ENCODE measurements around the gene CFAP97.

Gene CFAP97

DNA sequence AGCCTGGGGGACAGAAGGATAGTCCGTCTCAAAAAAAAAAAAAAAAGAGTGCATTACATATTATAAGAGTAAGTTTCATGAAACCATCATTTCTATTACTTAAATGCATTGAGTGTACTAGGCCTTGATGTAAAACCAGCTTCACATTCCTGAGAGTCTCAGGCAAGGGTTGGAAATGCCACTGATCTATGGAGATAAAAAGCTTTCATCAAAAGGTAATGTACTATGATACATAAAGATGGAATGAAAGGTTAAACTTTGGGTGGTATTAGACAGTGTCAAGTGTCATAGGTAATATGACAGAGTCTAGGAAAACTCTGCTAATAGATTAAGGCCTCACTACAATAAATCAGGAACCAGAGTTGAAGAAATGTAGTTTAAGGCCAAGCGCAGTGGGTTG, 7.4 kb downstream of the CFAP97 start:
- DNase-seq = no peak

DNA sequence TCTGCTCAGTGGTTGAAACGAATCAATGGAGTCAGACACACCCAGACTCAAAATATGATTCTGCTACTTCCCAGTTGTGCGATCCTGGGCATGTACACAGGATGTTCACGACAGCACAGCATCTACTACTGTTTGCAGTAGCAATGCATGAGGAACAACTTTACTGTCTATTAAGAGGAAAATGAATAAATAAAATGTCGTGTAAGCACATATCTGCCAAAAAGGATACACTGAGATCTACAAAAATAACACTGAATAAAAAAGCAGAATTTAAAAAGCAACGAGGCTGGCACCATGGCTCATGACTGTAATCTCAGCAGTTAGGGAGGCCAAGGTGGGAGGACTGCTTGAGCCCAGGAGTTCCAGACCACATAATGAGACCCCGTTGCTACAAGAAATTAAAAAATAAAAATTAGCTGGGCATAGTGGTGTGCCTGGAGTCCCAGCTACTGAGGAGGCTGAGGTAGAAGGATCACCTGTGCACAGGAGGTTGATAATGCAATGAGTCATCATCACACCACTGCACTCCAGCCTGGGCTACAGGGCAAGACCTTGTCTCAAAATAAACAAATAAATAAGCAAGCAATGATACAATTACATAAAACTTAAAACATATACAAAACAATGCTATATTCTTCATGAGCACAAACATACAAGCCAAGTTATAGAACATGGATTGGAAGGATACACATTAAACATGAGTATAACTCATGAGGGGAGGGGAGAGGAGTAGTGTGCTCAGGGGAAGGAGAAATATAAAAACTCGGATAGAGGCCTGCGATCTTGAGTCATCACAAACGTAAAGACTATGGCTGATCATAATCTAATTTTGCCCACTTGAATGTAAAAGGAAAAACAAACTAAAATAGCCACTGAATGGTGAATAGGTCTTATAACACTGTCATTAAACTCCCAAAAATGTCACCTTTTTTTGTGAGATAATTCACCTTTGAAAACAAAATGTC, 8.6 kb downstream of the CFAP97 start:
- no peak for DNase-seq

DNA sequence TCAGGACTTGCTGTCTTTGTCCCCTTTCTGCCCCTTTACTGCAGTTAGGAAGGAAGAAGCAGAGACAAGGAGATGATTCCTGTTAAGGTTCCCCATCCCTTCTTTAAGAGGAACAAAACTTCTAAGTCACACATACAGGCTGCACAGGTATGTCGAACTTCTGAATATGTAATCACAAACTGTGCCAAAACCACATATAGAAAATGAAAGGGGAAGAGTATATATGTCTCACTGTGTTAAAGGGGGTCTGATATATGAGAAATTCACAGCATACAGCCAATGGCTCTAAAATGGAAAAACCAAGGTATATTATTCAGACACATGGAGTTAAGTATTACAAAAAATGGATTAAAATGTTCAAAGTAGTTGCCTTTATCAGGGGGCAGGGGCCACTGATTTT, 11.7 kb downstream of the CFAP97 start:
- DNase-seq = no peak

DNA sequence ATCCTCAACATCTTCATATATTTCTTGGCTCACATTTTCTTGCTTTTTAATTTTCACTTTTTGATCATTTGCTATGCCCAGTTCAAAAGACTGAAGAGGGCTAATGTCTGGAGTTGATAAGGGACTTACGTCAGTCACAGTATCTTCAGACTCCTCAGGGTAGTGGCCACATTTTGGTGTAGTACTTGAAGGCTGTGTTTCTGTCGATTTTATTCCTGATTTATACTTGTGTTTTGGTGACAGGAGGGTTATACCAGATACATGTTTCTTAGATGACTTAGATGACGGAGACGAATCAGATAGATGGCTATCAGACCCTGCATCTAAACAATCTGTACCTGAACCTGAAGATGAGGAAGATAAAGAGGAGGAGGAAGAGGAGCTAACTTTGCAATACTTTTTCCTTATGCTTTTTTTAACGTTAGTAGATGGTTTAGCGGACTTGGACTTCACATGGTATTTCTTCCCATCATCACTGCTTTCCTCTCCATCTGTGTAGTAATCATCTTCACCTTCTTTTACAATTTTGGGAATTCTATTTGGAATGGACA, 13.4 kb downstream of the CFAP97 start:
- DNase-seq = no peak

DNA sequence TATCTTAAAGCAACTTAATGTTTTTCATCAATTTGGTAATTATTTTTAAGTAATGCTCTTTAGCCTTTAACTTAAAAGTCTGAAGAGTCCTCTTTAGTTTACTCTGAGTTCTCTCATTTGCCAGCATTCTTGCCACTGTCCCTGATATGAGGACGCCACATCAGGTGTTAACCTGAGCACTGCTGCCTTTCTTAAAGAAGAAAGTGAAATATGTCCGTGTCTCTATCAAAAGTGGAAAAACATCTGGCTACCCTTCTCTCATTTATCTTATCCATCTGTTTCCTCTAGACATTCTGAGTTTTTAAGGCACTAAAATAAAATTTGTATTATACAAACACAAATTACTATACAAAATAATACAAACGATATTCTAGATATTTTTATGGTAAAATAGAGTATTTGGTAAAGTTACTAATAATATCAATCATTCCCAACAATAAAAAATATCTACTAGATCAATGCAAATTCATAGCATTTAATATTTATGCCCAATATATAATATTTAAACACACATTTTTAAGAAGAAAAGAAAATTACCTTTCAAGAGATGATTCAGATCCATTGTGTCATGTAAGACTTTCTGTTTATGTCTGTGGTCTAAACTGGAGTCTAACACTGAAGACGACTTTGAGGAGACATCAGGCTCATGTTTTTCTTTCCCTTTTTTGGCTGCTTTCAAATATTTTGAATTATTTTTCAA, 14.0 kb downstream of the CFAP97 start:
- no peak for DNase-seq

DNA sequence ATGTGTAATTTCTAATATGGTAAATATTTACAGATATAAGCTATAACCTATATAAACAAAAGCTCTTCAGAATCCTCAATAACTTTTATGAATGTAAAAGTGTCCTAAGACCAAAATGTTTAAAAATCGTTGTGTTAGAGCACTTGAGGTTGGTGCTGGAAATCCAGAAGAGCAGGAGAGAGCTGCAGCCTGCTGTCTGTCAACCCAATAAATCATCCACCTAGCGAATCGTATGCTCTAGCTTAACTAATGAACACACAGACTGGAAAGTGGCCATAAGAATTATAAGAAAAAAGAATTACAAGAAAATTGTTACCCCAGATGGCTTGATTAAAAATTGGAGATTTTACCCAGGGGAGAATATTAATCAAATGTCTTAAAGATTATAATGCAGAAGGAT, 17.0 kb downstream of the CFAP97 start:
- DNase-seq = no peak

DNA sequence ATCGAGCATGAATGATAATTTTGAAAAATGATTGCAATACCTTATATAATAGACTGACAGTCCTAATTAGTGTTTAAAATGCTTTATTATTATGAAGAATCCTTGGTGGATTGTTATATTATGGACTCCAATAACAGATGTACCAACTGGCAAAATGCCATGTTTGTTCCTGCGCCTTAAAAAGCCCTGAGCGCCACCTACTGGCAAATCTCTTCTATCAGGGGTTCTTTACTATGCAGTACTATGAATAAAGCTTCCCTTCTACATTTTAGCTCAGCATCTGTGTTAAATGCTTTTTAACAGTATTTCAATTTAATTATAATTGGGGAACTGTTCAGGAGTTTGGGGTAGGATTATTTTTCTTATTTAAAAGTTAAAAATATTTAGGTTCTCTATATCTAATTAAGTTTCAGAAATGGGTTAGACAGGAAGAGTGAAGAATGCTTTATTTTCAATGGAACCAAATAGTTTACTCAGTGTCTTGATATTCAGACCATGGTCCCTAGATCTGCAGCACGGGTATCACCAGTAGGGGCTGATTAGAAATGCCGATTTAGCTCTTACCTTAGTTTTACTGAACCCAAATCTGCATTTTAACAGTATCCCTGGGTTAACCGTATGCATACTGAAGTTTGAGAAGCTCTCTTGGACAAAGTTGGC, 20.0 kb downstream of the CFAP97 start:
- DNase-seq = peak; percentile 85

DNA sequence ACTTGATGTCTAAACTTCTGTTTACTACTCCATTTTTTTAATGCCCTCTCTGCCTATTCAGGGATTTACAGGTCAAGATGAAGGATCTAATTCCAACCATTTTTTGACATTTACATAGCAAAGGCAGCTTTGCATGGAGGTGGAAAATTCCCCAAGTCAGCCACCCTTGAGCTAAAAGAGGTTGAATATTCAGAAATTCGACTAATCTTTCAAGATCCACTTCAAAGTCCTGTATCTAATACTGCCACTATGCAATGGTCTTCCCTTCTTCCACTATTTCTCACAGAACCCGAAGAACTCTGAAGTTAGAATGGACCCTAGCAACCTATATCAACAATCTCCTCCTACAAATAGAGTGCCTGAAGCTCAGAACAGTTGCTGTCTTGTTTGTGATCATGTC, 21.6 kb downstream of the CFAP97 start:
- DNase-seq = no peak

DNA sequence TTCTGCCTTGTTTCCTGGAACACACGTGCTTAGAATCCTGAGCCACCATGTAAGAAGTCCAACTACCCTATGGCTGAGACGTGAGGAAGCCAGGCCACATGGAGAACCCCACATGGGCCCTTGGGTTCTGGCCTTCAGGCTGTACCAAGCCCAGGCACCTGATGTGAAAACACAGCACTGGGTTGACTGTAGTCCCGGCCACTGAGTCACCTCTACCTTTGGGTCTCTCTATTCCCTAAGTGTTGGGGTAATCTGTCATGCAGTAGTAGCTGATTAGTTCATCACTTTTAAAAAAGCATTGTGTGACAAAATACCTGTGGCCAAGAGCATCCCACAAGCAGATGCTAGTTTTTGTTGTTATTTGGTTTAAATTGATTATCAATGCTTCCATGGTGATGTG, 24.3 kb downstream of the CFAP97 start:
- no peak for DNase-seq

DNA sequence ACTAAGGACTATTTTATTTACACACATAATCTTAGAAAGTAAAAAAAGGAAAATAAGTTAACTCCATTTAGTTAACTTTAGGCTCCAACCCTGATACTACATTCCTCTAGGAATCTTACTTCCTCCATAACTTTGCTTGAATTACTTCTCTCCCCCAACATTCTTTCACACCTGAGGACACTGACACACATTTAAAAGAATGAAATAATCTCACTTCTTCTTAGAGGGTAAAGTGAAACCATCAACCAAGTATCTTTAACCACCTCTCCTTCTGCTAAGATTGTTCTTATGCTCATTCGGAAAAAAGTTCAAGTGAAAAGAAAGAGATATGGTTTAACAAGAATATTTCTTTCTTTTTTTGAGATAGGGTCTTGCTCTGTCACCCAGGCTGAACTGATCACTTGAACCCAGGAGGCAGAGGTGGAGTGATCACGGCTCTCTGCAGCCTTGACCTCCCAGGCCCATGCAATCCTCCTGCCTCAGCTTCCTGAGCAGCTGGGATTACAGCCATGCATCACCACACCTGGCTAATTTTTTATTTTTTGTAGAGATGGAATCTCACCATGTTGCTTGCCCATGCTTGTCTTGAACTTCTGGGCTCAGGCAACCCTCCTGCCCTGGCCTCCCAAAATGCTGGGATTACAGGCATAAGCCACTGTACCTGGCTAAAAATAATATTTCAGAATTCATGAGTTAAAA, 32.3 kb downstream of the CFAP97 start:
- no peak for DNase-seq

DNA sequence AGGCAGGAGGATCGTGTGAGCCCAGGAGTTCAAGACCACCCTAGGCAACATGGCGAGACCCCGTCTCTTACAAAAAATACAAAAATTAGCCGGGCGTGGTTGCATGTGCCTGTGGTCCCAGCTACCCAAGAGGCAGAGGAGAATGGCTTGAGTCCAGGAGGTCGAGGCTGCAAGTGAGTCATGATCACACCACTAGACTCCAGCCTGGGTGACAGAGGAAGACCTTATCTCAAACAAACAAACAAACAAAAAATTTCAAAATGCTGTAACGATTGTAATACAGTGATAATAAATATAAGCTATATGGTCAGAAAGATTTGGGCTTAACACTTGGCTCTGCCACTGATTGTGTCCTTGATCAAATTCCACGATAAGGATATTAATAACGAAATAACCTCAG, 36.6 kb downstream of the CFAP97 start:
- no peak for DNase-seq

DNA sequence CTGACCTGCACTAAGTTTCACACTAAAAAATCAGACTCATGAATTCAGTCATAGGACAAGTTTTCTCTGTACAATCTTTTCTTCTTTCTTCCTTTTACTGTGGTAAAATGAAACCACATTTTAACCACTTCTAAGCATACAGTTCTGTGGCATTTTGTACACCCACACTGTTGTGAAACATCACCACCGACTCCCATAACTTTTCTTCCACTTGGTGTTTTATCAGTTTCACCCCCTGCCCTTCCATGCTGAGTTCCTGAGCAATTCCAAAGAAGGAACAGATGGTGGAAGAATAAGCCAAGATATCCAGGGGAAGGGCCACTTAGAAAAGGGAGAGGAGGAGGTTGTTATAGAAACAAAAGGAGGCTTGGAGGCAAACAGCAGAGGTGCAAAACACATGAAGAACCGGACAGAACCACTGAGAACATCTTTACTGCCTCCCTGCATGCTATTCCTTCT, 38.2 kb downstream of the CFAP97 start:
- no peak for DNase-seq

DNA sequence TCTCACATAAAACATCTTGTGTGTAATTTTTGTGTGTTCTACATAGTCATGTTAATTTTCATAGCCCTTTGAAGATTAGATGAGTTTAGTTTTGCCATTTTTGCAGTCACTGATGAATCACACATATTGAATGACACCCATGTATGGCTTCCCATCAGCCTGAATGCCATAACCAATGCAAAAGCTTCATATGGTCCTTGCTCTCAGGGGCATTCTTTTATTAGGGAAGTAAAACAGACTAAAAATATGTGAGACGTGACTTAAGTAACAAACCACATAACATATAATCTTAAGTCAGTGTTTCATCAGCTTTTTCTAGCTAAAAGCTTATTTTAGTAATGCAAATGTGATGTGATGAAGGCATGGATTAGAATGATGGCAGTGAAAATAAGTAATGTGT, 52.5 kb downstream of the CFAP97 start:
- DNase-seq = no peak

DNA sequence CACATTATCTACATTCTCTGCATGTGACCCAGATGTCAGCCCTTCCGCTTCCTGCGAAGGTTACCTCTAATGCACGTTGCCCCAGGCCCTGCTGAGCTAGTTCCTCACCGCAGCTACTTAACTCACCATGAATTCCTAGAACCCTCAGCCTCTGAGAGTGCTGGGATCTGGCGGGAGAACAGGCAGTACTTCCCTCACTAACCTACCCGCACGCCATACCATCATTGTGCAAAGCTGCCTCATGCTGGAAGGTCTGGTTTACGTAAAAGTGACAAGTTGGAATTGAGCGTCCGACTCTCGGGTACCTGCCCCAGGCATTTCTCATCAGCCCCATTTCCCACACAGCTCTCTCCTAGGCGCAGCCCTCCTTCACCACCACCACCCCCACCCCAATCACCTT, 54.4 kb downstream of the CFAP97 start:
- DNase-seq = no peak

DNA sequence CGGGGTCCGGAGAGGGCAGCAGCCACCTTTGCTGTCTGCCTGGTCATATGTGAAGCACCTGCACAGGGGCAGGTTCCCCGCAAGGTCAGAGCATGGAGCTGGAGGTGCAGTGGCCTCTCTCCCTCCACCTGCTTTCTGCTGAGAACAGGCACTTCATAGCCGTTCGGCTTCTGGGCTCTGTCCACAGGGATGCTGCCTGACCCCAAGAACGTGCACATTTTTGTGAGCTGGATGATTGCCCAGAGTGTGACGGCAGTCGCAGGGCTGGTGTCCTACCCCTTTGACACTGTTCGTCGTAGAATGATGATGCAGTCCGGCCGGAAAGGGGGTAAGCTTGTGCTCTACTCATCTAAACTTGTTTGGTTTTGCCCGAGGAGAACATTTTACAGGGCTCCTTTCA, 58.2 kb downstream of the CFAP97 start:
- no peak for DNase-seq

DNA sequence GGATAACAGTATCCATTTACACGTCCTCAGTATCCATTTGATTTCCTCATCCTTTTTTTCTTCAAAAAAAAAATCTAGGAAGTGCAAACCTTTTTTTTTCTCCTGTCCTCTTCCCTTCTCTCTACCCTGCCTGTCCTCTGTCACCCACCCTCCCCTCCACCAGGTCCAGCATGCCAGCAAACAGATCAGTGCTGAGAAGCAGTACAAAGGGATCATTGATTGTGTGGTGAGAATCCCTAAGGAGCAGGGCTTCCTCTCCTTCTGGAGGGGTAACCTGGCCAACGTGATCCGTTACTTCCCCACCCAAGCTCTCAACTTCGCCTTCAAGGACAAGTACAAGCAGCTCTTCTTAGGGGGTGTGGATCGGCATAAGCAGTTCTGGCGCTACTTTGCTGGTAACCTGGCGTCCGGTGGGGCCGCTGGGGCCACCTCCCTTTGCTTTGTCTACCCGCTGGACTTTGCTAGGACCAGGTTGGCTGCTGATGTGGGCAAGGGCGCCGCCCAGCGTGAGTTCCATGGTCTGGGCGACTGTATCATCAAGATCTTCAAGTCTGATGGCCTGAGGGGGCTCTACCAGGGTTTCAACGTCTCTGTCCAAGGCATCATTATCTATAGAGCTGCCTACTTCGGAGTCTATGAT, 59.1 kb downstream of the CFAP97 start:
- DNase-seq = no peak

DNA sequence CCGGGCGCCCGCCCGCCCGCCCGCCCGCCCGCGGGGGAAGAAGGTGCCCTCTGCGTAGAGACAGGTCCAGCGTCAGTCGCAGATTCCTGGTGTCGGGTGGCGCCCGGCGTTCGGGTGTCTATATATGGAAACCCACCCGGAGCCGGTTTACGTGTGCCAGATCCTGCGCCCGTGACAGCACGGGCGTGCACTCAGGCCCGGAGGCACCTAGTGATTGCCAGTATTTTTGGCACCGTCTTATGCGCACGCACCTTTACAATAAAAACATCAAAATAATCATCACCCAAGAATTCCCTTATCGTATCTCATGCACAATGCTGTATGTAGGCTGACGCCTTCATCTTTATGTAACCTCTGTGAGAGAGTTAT, 60.2 kb downstream of the CFAP97 start:
- DNase-seq = no peak

DNA sequence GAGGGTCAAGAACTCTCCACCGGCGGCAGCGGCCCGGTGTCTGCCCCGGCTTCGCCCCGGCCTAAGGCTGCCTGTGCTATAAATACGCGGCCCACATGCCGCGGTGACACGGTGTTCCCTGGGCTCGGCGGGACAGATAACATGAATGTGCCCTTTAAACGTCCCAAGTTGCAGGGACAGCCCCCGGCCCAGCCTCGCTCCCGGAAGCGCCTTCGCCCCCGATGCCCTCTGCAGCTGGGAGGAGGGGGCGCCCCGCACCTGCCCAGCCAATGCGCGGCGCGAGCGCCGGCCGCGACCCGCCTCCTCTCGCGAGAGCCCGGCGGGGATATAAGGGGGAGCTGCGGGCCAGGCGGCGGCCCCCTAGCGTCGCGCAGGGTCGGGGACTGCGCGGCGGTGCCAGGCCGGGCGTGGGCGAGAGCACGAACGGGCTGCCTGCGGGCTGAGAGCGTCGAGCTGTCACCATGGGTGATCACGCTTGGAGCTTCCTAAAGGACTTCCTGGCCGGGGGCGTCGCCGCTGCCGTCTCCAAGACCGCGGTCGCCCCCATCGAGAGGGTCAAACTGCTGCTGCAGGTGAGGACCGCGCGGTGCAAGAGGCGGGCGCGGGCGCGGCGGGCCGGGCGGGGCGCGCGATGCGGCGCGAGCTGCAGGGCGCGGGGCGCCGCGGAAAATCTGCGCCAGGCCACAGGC, 60.7 kb downstream of the CFAP97 start, which contains the start of gene SLC25A4:
Gene SLC25A4 (plus strand): TSS at position 355 of the 689 bp plus-strand sequence. CDS start 107 bp downstream, at position 462.
- no peak for DNase-seq

DNA sequence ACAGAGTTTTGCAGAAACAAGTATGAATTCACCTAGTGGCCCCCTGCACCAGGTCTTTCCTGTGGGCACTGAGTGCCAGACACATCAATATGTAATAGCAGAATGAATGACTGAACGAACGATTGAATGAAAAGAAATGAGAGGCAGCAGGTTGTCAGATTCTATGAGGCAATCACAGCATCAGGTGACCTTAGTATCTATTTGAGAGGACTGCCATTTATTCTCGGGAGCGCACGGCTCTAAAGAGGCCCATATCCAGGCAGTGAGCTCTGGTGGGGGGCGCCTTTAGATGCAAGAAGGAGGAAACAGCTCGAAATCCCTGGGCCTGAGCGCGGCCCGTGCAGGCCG, 61.3 kb downstream of the CFAP97 start:
- DNase-seq = peak; percentile 7

DNA sequence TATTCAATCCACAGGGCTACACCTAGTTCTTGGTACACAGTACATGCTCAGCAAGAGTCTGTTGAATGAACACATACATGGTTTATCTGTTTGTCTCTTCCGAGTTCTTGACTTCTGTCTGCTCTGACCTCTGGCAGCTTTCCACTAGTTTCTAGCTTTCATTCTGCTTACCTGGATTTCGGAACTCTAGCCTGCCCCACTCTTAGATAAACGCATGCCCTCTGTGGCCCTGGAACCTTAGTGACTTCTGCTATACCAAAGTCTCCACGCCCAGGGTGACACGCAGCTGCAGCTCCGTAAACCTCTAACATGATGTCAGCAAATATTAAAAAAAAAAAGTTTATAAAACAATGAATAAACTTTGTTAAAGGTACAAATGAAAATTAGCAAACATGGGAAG, 62.0 kb downstream of the CFAP97 start:
- DNase-seq = no peak

DNA sequence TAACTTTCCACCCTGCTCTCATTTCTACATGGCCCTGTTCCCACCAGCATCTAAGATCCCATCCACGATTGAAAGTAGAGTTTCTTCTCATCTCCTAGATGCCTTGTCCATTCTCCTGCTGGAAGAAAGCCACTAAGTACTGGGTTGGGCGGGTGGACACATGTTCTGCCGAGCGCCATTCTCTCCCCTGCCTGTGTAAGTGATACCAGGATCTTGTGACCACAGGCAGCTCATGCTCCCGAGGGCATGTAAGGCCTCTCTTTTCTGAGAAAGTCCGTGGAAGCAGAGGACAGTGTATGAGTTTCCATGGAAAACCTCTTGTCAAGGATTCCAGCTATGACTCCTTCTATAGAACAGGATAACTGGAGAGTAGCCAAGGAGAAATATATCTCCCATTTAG, 64.1 kb downstream of the CFAP97 start:
- DNase-seq = no peak

DNA sequence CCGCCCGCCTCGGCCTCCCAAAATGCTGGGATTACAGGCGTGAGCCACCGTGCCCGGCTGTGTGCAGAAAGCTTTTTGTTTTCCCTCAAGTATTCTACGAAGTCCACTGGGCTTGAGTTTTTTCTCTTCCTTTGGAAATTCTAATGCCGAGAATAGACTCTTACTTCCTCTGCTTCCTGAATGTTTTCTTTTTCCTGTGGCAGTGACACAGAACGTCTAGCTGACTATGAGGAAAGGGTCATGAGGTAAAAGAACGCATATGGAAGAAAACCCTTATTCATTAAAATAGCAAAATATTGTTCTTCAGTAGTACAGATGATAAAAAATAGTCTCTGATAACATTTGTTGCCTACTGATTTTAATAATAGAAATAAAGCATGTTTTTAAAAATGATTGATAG, 65.6 kb downstream of the CFAP97 start:
- DNase-seq = no peak

All from NCI-H2029 treated with DMSO at 0.1 percent for 48 hours (cell line).